ENCODE data around the gene STK4.

- no peak for TF ChIP-seq SIN3A (IDR thresholded peaks at IDR 0.05; ENCODE audit: borderline replicate concordance, insufficient read depth, low read length)
- TF ChIP-seq POLR2AphosphoS5 (IDR thresholded peaks at IDR 0.05; ENCODE audit: low read depth, low read length): no peak
- no peak for TF ChIP-seq REST (IDR thresholded peaks at IDR 0.05; ENCODE audit: insufficient read depth in 1 of 2, low read depth in 2 of 2, low read length in 2 of 2)
Measured at GRCh38 chr20:45111799-45112471, 145.6 kb downstream of the STK4 start.
